ENCODE data around the gene NOX3.

Gene NOX3

DNA sequence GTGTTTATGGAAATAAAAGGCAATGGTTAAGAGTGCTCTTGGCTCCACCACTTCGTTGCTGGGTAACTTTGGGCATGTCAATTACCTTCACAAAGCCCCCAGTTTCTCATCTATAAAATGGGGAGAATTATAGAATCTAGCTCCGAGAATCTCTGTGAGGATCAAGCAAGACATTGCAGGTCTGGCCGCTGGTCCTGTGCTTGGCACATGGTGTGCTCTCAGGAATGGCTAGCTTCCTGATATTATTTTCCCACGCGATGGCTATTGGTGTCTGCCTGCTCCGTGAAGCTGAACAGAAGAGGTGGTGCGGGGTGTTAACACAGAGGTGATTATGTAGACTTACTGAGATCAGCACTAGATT, 57.0 kb downstream of the NOX3 start:
- TF ChIP-seq, protein P1, sequence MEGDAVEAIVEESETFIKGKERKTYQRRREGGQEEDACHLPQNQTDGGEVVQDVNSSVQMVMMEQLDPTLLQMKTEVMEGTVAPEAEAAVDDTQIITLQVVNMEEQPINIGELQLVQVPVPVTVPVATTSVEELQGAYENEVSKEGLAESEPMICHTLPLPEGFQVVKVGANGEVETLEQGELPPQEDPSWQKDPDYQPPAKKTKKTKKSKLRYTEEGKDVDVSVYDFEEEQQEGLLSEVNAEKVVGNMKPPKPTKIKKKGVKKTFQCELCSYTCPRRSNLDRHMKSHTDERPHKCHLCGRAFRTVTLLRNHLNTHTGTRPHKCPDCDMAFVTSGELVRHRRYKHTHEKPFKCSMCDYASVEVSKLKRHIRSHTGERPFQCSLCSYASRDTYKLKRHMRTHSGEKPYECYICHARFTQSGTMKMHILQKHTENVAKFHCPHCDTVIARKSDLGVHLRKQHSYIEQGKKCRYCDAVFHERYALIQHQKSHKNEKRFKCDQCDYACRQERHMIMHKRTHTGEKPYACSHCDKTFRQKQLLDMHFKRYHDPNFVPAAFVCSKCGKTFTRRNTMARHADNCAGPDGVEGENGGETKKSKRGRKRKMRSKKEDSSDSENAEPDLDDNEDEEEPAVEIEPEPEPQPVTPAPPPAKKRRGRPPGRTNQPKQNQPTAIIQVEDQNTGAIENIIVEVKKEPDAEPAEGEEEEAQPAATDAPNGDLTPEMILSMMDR (conservative IDR thresholded peaks at IDR 0.05), result no peak
- H3K27ac ChIP-seq, result no peak overlapping the region

DNA sequence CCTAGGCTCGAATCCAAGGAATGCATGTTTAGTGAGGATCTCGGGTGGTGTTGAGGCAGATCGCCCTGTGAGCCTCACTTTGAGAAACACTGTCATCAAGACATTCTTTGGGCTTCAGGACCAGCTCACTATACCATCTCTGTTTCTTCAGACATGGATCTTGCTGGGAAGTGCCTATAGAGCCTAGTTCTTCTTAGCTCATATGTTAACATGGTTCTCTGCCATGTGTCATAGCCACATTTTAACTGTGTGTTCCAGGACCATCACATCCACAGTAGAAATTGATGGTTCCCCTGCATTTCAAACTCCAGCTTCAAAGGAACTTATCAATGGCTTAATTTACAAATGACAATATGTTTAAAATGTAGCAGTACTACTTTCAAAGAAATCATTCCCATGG, 57.4 kb downstream of the NOX3 start:
- no peak overlapping the region for H3K27ac ChIP-seq
- no peak for TF ChIP-seq ZFX (IDR thresholded peaks at IDR 0.05)
- TF ChIP-seq, protein P1 (conservative IDR thresholded peaks at IDR 0.05), result no peak

DNA sequence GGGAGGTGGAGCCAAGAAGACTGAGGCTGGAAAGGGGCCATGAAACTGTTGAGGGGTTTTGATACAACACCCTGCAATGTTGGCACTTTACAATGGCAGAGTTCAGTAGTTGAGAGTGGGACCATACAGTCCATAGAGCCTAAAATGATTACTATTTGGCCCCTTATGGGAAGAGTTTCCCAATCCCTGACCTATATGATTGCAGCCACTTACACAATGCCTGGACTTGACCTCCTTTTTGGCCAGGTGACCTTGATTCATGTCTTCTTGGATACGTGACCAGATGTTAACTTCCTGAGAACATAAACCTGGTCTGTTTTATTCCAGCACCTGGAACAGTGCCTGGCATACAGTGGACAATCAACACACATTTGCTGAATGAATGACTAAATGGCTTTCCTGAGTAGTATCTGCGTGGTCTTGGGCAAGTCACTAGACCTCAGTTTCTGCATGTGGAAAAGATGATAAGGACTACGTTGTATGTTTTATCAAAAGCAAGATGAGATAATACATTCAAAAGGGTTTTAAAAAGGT, 58.4 kb downstream of the NOX3 start:
- TF ChIP-seq, protein P1 (conservative IDR thresholded peaks at IDR 0.05), result no peak
- TF ChIP-seq ZFX (IDR thresholded peaks at IDR 0.05), result no peak
- H3K27ac ChIP-seq, result no peak overlapping the region

DNA sequence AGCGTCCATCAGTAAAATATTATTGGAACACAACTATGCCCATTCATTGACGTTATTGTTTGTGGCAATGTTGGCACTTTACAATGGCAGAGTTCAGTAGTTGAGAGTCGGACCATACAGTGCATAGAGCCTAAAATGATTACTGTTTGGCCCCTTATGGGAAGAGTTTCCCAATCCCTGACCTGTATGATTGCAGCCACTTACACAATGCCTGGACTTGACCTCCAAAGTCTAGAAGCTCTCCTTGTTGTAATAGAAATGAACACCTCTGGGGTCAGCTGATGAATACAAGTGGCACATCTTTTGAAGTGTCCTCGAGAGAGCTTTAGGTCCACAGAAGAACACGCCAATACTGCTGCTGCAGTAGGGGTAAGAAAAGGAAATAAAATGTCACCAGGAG, 59.0 kb downstream of the NOX3 start:
- H3K27ac ChIP-seq, result no peak overlapping the region
- TF ChIP-seq, protein P1 (conservative IDR thresholded peaks at IDR 0.05), result no peak
- no peak for TF ChIP-seq ZFX (IDR thresholded peaks at IDR 0.05)

DNA sequence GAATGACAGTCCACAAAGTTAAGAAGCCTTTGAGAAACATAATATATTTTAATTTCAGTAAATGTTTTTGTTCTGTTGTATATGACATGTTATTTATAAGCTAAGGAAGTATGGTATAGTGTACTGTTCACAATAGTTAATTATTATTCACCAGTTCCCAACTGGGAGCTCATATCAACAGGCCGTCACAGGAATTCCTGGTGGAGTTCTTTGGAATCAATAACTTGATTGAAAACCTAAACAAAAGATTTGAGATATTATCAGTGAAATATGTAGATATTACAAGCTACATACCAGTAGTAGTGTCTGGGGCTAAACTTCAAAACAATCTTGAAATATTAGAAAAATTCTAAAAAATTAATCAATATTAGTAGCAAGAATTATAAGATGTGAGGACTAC, 60.3 kb downstream of the NOX3 start:
- TF ChIP-seq, protein P1 (conservative IDR thresholded peaks at IDR 0.05), result no peak
- TF ChIP-seq ZFX (IDR thresholded peaks at IDR 0.05), result no peak
- no peak overlapping the region for H3K27ac ChIP-seq

DNA sequence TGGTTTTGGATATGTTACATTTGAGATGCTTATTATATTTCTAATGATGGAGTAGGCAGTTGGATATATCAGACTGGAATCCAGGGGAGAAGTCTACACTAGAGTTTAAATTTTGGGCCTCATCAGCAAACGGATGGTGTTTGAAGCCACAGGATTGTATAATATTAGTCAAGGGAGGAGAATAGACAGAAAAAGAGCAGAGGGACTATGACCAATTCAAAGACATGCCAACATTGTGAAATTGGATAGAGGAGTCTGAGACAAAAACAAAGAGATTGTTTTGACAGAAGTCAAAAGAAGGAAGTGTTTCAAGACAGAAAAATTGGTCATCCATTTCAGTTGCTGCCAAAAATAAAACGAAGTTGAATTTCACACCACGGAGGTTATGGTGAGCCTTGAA, 66.5 kb downstream of the NOX3 start:
- TF ChIP-seq, protein P1 (conservative IDR thresholded peaks at IDR 0.05), result no peak
- TF ChIP-seq ZFX (IDR thresholded peaks at IDR 0.05), result no peak
- H3K27ac ChIP-seq, result no peak overlapping the region

DNA sequence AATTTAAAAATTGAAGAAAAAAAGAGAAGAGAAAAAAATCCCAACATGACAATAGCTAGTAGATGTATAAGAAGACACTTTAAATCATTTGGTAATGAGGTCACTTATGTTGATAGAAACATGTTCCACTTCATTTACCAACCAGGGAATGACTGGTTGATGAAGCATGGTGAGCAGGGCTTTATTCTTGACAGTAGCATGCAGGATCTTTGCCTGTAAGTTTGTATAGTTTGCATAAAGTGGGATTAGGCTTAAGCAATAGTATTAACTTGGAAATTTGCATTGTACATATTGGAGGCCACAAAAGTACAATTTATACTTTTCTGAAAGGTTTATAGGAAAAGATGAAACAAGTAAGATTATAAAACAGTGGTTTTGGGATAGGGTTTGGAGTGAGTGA, 67.0 kb downstream of the NOX3 start:
- TF ChIP-seq, protein P1 (conservative IDR thresholded peaks at IDR 0.05), result no peak
- no peak for TF ChIP-seq ZFX (IDR thresholded peaks at IDR 0.05)

More for the DNA sequence above, 67.0 kb downstream of the NOX3 start:
- no peak overlapping the region for H3K27ac ChIP-seq

Data from C4-2B (cell line).